Right lung (tissue), 5 donors: ENCODE data around the gene CAMK1. TPM values are rescaled to one million over a fixed set of nuclear protein-coding genes. Genes with fewer than 3 reads are reported as not detected.

ENCODE experiments used
- DNase-seq, 2 donors: peaks; one replicate each; pipeline ENCODE4 v3.0.0-alpha.2; 2013
- polyA plus RNA-seq, 5 donors: library from polyadenylated mRNA; unstranded; fragments of 120-200 nt; gene quantifications; one replicate each; pipeline versions ENCODE4 v1.2.1 to v1.2.3, GENCODE V29; 2013; ENCODE audit warnings: inconsistent platforms in 1 of 5, low replicate concordance in 1 of 5; ENCODE audit not compliant: insufficient read length in 5 of 5, insufficient read depth in 1 of 5

Gene CAMK1
- polyA plus RNA-seq, 5 donors: 18.3 to 29.0 (median 23.1) TPM

DNA sequence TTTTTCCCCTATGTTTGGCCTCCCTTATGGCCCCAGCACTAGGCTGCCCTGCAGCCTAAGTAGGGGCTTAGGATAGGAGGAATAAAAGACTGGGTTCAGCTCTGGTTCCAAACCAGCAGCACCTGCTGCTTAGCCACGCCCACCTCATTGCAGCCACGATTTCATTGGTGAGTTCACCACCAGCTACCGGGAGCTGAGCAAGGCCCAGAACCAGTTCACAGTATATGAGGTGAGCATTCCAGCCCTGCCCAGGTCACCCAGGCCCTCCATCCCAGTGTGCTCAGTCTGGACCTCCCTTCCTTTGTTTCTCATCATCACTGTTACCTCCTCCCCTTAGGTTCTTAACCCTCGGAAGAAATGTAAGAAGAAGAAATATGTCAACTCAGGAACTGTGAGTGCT is 54.6 kb downstream of the CAMK1 start:
- DNase-seq: no peak

DNA sequence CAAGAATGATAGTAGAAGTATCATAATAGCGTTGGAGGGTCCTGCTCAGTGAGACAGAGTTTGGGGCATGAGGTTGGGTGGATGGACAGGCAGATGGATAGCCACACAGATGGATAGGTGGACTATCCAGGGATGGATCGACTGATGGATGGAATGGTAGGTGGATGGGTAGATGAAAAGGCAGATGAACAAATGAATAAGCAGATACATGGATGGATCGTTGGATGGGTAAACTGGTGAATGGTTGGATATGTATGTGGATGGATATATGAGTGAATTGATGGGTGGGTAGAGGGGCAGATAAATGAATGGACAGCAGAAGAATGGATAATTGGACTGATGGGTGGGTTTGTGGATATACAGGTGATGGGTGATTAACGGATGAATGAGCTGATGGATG is 56.6 kb downstream of the CAMK1 start:
- DNase-seq: no peak

DNA sequence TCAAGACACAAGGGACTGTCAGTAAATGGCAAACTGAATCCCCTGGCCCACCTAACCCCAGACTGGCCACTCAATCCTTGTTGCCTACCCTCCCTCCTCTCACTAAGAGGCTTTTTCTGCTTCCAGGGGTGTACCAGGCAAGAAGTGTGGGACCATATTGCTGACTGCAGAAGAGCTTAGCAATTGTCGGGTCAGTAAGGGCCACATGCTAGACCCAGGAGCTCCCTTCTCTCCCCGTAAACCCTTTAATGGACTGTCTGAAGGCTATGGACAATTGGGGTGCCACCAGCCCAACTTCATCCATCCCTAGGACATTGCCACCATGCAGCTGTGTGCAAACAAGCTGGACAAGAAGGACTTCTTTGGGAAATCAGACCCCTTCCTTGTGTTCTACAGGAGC is 57.3 kb downstream of the CAMK1 start:
- no peak for DNase-seq

GRCh38 chr3:9710174-9710739 is 59.5 kb downstream of the CAMK1 start:
- no peak for DNase-seq

Other genes with a start within 250 kb of the CAMK1 start
- under 1 TPM; 0.05 to 0.33 (median 0.10) TPM for gene LHFPL4, start 216.1 kb downstream of the CAMK1 start, polyA plus RNA-seq
- 10 to 100 TPM; 28.3 to 33.2 (median 30.3) TPM for gene MTMR14, start 120.4 kb downstream of the CAMK1 start, polyA plus RNA-seq
- under 1 TPM in 4 of 5 donors, not detected in 1; 0.05 to 0.27 (median 0.23) TPM for gene CPNE9, start 66.1 kb downstream of the CAMK1 start, polyA plus RNA-seq
- 10 to 100 TPM; 16.8 to 25.4 (median 18.5) TPM for gene BRPF1, start 38.2 kb downstream of the CAMK1 start, polyA plus RNA-seq
- 10 to 100 TPM; 65.6 to 75.5 (median 68.7) TPM for gene OGG1, start 20.0 kb downstream of the CAMK1 start, polyA plus RNA-seq
- 10 to 100 TPM; 66.6 to 95.1 (median 76.4) TPM for gene TADA3, start 22.5 kb upstream of the CAMK1 start, polyA plus RNA-seq
- 100 to 1,000 TPM in 4 of 5 donors, 10 to 100 TPM in 1; 93.6 to 118 (median 105) TPM for gene ARPC4, start 23.1 kb upstream of the CAMK1 start, polyA plus RNA-seq
- 100 to 1,000 TPM in 1 of 5 donors, 10 to 100 TPM in 4; 68.4 to 116 (median 85.6) TPM for gene TTLL3, start 40.3 kb upstream of the CAMK1 start, polyA plus RNA-seq
- 10 to 100 TPM; 31.0 to 41.7 (median 36.8) TPM for gene RPUSD3, start 74.1 kb upstream of the CAMK1 start, polyA plus RNA-seq
- gene CIDEC, start 110.3 kb upstream of the CAMK1 start, polyA plus RNA-seq: under 1 TPM in 3 of 5 donors, not detected in 2; 0.10 to 0.30 (median 0.21) TPM
- 10 to 100 TPM; 36.0 to 39.0 (median 38.7) TPM for gene JAGN1, start 120.7 kb upstream of the CAMK1 start, polyA plus RNA-seq
- gene IL17RE, start 132.9 kb upstream of the CAMK1 start, polyA plus RNA-seq: 100 to 1,000 TPM in 2 of 5 donors, 10 to 100 TPM in 3; 74.6 to 102 (median 86.3) TPM
- gene IL17RC, start 147.2 kb upstream of the CAMK1 start, polyA plus RNA-seq: 10 to 100 TPM; 39.8 to 56.1 (median 42.6) TPM
- gene CRELD1, start 163.9 kb upstream of the CAMK1 start, polyA plus RNA-seq: 10 to 100 TPM; 37.8 to 75.1 (median 58.3) TPM
- gene PRRT3, start 182.5 kb upstream of the CAMK1 start, polyA plus RNA-seq: 1 to 10 TPM; 2.9 to 4.7 (median 3.9) TPM
- 10 to 100 TPM; 59.9 to 76.1 (median 70.4) TPM for gene EMC3, start 216.9 kb upstream of the CAMK1 start, polyA plus RNA-seq